ENCODE results near the gene SIM1.

DNA sequence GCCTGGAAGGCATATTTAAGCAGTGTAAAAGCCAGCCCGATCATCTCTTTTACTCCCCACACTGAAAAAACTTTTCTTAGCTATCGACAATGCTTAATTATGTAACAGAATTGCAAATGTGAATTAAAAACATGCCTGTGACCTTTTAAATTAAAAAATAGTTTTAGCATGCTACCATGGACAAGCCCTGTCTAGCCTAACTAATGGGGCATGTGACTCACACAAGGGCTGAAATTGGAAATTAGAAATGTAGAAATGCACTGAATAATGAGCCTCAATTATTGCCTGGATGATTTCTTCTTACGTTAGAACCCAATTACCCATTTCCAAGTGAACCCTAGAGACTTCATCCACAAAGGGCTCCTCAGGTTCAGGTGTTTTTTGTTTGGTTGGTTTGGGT is 82.7 kb downstream of the SIM1 start:
- TF ChIP-seq, protein P1, sequence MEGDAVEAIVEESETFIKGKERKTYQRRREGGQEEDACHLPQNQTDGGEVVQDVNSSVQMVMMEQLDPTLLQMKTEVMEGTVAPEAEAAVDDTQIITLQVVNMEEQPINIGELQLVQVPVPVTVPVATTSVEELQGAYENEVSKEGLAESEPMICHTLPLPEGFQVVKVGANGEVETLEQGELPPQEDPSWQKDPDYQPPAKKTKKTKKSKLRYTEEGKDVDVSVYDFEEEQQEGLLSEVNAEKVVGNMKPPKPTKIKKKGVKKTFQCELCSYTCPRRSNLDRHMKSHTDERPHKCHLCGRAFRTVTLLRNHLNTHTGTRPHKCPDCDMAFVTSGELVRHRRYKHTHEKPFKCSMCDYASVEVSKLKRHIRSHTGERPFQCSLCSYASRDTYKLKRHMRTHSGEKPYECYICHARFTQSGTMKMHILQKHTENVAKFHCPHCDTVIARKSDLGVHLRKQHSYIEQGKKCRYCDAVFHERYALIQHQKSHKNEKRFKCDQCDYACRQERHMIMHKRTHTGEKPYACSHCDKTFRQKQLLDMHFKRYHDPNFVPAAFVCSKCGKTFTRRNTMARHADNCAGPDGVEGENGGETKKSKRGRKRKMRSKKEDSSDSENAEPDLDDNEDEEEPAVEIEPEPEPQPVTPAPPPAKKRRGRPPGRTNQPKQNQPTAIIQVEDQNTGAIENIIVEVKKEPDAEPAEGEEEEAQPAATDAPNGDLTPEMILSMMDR (conservative IDR thresholded peaks at IDR 0.05; ENCODE audit: low read depth, low read length): no peak
- no peak for TF ChIP-seq EZH2 (IDR thresholded peaks at IDR 0.05; ENCODE audit: borderline replicate concordance, low read depth, low read length, poor library complexity, severe bottlenecking)

All from A673 (cell line).